NCI-H2107 treated with DMSO at 0.1 percent for 48 hours (cell line): Measurements from ENCODE around the gene SPATA31D4.
"Not testable (repeated sequence)": the region's sequence is repeated elsewhere in the genome, so short reads cannot be mapped to it uniquely, and the experiment has no call there.

Experiments
- DNase-seq: peaks from one replicate; lab custom pipeline; 2025; ENCODE audit not compliant: unreplicated experiment; lab: John Stamatoyannopoulos, UW

The SPATA31D4 gene

GRCh38 chr9:81928305-81928704, at the start of gene SPATA31D4:
SPATA31D4 (plus strand) TSS chr9:81928428; CDS start chr9:81928514, 86 bp downstream.
- not testable (repeated sequence) for DNase-seq

DNA sequence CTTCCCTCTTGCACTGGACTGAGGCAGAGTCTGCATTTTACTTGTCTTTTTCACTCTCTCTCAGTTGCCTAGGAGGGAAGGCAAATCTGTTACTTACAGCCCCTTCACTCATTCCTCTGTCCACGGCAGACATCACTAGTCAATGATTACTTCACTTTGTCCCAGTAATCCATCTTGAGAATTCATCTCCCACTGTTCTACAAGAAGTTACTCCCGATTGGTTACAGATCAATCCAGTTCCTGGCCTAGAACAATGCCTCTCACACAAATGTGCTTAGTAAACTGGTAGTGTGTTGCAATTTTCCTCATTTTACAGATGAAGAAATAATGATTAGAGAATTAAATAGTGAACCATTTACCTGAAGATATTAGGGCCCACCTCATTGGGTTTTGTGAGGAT, 49.7 kb upstream of the SPATA31D4 start:
- DNase-seq, result no peak

GRCh38 chr9:81879501-81879916, 48.7 kb upstream of the SPATA31D4 start:
- no peak for DNase-seq

- DNase-seq, result no peak
Measured at GRCh38 chr9:81885602-81886001, 42.6 kb upstream of the SPATA31D4 start.

DNA sequence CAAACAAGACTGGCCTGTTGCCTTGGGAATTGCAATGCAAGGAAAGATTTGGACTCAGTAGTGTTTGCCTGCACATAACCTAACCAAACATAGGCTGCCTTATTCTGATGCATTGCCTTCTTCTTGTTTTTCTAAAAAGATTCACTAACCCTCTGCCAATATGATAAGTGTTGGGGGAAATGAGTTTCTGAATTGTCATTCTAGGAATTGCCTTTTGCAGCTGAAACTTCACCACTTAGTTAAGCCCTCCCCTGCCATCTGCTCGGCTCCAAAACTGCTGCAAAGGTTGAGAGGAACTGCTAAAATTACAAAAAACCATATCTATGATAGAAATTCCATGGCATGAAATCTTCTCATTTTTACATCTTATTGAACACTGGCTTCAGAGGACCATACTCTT, 41.6 kb upstream of the SPATA31D4 start:
- DNase-seq, result no peak

GRCh38 chr9:81890104-81890503, 38.1 kb upstream of the SPATA31D4 start:
- no peak for DNase-seq

DNA sequence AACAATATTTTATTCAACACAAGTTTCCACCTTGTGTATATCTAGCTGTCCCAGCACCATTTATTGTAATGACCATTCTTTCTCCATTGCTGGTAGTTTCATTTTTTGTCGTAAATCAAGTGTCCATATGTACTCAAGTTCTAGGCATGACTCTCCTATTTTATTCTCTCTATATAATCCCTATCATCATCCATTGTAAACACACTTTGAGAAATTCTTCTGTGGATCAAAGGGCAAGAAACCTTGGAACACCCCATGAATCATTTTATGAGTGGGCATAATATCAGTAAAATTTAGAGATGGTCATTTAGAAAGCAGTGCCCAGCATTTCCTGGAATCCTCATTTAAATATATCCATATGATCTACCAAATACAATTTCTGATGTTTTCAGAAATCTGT, 35.8 kb upstream of the SPATA31D4 start:
- DNase-seq, result no peak

DNA sequence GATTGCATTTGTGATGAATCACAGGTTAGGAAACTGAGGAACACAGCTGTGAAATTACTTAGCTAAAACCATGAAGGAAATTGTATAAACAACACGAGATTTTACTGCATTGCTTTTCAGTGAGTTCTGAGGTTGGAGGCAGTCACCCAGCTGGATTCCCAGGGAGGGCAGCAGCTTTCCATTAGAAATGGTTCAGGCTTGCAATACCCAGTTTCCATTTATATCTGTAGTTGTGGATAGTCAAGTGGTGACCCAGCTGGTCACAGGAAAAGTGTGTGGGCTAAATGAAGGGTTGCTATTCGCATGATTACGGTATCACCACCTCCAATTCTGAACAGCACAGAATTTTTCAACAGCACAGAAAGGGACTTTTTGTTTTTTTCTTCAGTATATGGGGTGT, 34.3 kb upstream of the SPATA31D4 start:
- DNase-seq, result no peak

- no peak for DNase-seq
Measured at GRCh38 chr9:81894891-81895290, 33.3 kb upstream of the SPATA31D4 start.

DNA sequence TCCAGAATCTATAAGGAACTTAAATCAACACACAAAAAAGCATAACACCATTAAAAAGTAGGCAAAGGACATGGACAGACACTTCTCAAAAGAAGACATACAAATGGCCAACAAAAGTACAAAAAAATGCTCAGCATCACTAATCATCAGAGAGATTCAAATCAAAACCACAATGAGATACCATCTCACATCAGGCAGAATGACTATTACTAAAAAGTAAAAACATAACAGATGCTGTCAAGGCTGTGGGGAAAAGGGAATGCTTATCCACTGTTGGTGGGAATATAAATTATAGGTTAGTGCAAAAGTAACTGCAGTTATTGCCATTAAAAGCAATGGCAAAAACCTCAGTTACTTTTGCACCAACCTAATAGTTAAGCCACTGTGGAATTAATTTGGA, 32.2 kb upstream of the SPATA31D4 start:
- no peak for DNase-seq

DNA sequence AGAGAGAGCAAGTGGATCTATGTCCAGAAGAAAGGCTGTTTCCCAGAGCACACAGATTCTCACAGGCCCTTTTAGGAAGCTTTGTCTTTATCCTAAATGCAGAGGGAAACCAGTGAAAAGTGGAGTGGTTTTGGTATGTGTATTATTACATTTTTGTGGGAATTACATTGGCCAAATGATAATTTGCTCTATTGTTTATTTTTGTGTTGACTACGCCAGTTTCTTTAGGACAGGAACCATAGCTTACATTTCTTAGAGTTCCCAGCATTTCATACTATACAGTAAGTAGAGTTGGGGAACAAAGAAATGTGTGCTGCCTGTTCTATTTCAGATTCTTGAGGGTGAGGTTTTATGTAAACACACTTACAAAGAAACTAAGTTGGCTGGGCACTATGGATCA, 29.4 kb upstream of the SPATA31D4 start:
- DNase-seq, result no peak

- no peak for DNase-seq
Measured at GRCh38 chr9:81902196-81902595, 26.0 kb upstream of the SPATA31D4 start.

- no peak for DNase-seq
Measured at GRCh38 chr9:81902626-81903025, 25.6 kb upstream of the SPATA31D4 start.

GRCh38 chr9:81906671-81907070, 21.6 kb upstream of the SPATA31D4 start:
- no peak for DNase-seq

- no peak for DNase-seq
Measured at GRCh38 chr9:81912135-81912534, 16.1 kb upstream of the SPATA31D4 start.

GRCh38 chr9:81915801-81916505, 12.3 kb upstream of the SPATA31D4 start:
- no peak for DNase-seq

- DNase-seq, result not testable (repeated sequence)
Measured at GRCh38 chr9:81918507-81918906, 9.7 kb upstream of the SPATA31D4 start.

- DNase-seq, result not testable (repeated sequence)
Measured at GRCh38 chr9:81930147-81930546, 1.9 kb downstream of the SPATA31D4 start.

GRCh38 chr9:81933547-81933946, 5.3 kb downstream of the SPATA31D4 start:
- DNase-seq, result not testable (repeated sequence)

DNA sequence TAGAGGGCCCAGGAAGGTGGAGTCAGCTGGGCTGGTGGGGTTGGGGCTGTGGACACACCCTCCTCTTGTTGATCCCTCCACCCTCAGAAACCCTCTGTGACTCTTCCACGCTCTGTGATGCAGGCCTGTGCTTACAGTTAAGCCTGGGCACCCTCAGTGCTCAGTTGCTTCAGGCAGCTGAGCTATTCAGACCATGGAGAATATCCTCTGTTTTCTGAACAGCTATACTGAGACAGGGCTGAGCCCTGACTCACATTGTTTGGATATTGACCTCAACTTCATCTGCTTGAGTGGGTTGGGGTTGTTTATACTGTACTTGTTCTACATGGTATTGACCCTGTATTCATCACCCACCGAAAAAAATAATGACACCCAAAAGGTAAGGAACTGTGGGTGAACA, 15.2 kb downstream of the SPATA31D4 start, which contains the start of gene SPATA31D3:
SPATA31D3 (plus strand) TSS at position 108 of the 400 bp plus-strand sequence; CDS start at position 194, 86 bp downstream.
- DNase-seq, result not testable (repeated sequence)

DNA sequence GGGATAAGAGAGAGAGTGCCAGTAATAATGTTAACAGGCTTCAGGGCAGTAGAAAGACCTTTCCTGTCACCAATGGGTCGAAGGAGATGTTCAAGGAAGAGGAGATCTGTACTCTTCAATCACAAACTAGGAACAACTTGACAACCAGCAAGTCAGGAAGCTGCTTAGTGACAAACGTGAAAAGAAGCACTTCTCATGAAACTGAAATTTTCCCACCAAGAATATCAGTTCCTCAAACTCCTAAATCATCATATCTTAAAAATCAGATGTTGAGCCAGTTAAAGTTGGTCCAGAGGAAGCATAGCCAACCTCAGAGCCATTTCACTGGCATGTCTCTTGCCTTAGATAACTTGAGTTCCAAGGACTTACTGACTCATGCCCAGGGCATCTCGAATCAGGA, 20.4 kb downstream of the SPATA31D4 start:
- not testable (repeated sequence) for DNase-seq

DNA sequence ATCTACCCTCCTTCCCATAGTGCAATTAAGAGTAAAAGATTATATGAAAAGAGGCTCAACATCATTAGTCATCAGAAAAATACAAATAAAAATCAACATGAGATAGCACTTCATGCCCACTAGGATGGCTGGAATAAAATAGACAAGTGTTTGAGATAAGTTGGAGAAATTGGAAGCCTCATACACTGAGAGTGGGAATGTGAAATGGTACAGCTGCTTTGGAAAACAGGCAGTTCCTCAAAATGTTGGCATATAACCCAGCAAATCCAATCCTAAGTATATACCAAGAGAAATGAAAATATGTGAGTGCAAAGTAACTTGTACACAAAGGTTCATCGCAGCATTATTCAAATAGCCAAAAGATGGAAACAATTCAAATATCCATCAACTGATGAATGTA, 24.9 kb downstream of the SPATA31D4 start:
- no peak for DNase-seq

- no peak for DNase-seq
Measured at GRCh38 chr9:81955625-81956024, 27.4 kb downstream of the SPATA31D4 start.
